Stimulated activated naive CD8-positive, alpha-beta T cell treated with anti-CD3 and anti-CD28 coated beads, Interleukin-15, amount 100 ng/mL, for 72 hours (primary cell): Measurements from ENCODE around the gene MBP.

ENCODE experiments used
- ATAC-seq: fragments of 150-1000 bp; cut with Tn5 transposase; 2 replicates; pipeline ENCODE4 v1.10.0; 2021; ENCODE audit warnings: mild to moderate bottlenecking, moderate library complexity
- DNase-seq, 2 donors: peaks; one replicate each; pipeline ENCODE4 v3.0.0; 2021 to 2022
- H3K27ac Mint-ChIP-seq, 2 donors: one replicate each; pipeline ENCODE4 v1.8.0; 2022; ENCODE audit warnings: mild to moderate bottlenecking in 2 of 2, mixed read lengths in 2 of 2, moderate library complexity in 2 of 2
- H3K27me3 Mint-ChIP-seq: one replicate; pipeline ENCODE4 v1.8.0; 2022; ENCODE audit warnings: mixed read lengths
- H3K4me1 Mint-ChIP-seq: one replicate; pipeline ENCODE4 v1.8.0; 2022; ENCODE audit warnings: mild to moderate bottlenecking, mixed read lengths
- H3K4me3 Mint-ChIP-seq, 2 donors: one replicate each; pipeline ENCODE4 v1.8.0; 2022; ENCODE audit warnings: mild to moderate bottlenecking in 2 of 2, mixed read lengths in 2 of 2, moderate library complexity in 1 of 2
- H3K9me3 Mint-ChIP-seq, 2 donors: one replicate each; pipeline ENCODE4 v1.8.0; 2022; ENCODE audit warnings: mixed read lengths in 2 of 2

The MBP gene

GRCh38 chr18:76984193-76985155 lies 148.1 kb downstream of the MBP start:
- ATAC-seq (no peak), DNase-seq (no peak)
- H3K27ac Mint-ChIP-seq, result peak overlapping the region in 1 of 2 donors; percentile 54
- H3K9me3 Mint-ChIP-seq, result no peaks in the 10 kb centered on the region
- no peak overlapping the region for H3K4me3 Mint-ChIP-seq
- H3K27me3 Mint-ChIP-seq, result no peaks in the 10 kb centered on the region
- H3K4me1 Mint-ChIP-seq, result peaks cover 9% of the 10 kb centered on the region

GRCh38 chr18:76983613-76984051 lies 149.0 kb downstream of the MBP start:
- Mint-ChIP-seq H3K27ac (no peak overlapping the region), H3K9me3 (no peaks in the 10 kb centered on the region), H3K4me3 (no peak overlapping the region), H3K4me1 (peaks cover 9% of the 10 kb centered on the region), H3K27me3 (no peaks in the 10 kb centered on the region)
- DNase-seq (no peak), ATAC-seq (peak; percentile 27)

- ATAC-seq (peak; percentile 95), DNase-seq (peak; percentile 85 to 86)
- no peaks in the 10 kb centered on the region for H3K27me3 Mint-ChIP-seq
- H3K4me1 Mint-ChIP-seq, result peaks cover 9% of the 10 kb centered on the region
- no peaks in the 10 kb centered on the region for H3K9me3 Mint-ChIP-seq
- no peak overlapping the region for H3K4me3 Mint-ChIP-seq
- H3K27ac Mint-ChIP-seq, result peak overlapping the region in 1 of 2 donors; percentile 63
Measured at GRCh38 chr18:76982841-76983583, 149.6 kb downstream of the MBP start.

- peaks cover 9% of the 10 kb centered on the region for H3K4me1 Mint-ChIP-seq
- no peak overlapping the region for H3K27ac Mint-ChIP-seq
- ATAC-seq, result no peak
- H3K27me3 Mint-ChIP-seq, result no peaks in the 10 kb centered on the region
- DNase-seq, result no peak
- no peaks in the 10 kb centered on the region for H3K9me3 Mint-ChIP-seq
- no peak overlapping the region for H3K4me3 Mint-ChIP-seq
Measured at GRCh38 chr18:76982038-76982437, 150.5 kb downstream of the MBP start.

- Mint-ChIP-seq H3K9me3 (no peaks in the 10 kb centered on the region), H3K27me3 (no peaks in the 10 kb centered on the region), H3K27ac (no peak overlapping the region), H3K4me1 (peaks cover 9% of the 10 kb centered on the region), H3K4me3 (no peak overlapping the region)
- ATAC-seq (no peak), DNase-seq (no peak)
Measured at GRCh38 chr18:76981396-76981968, 151.1 kb downstream of the MBP start.

GRCh38 chr18:76980663-76981395 lies 151.8 kb downstream of the MBP start:
- no peaks in the 10 kb centered on the region for H3K9me3 Mint-ChIP-seq
- H3K4me1 Mint-ChIP-seq, result peaks cover 9% of the 10 kb centered on the region
- H3K4me3 Mint-ChIP-seq, result no peak overlapping the region
- H3K27ac Mint-ChIP-seq, result peak overlapping the region in 1 of 2 donors; percentile 19
- ATAC-seq, result no peak
- H3K27me3 Mint-ChIP-seq, result no peaks in the 10 kb centered on the region
- no peak for DNase-seq

- DNase-seq (no peak), ATAC-seq (no peak)
- H3K9me3 Mint-ChIP-seq, result no peaks in the 10 kb centered on the region
- H3K4me3 Mint-ChIP-seq, result no peak overlapping the region
- H3K27ac Mint-ChIP-seq, result peak overlapping the region in 1 of 2 donors; percentile 42
- H3K4me1 Mint-ChIP-seq, result peaks cover 9% of the 10 kb centered on the region
- no peaks in the 10 kb centered on the region for H3K27me3 Mint-ChIP-seq
Measured at GRCh38 chr18:76979906-76980305, 152.7 kb downstream of the MBP start.

GRCh38 chr18:76979111-76979751 lies 153.4 kb downstream of the MBP start:
- peaks cover 9% of the 10 kb centered on the region for H3K4me1 Mint-ChIP-seq

GRCh38 chr18:76978616-76979015 lies 154.0 kb downstream of the MBP start:
- Mint-ChIP-seq H3K4me3 (no peak overlapping the region), H3K27me3 (no peaks in the 10 kb centered on the region), H3K9me3 (no peaks in the 10 kb centered on the region), H3K27ac (no peak overlapping the region), H3K4me1 (peaks cover 8% of the 10 kb centered on the region)
- ATAC-seq (no peak), DNase-seq (no peak)

More at GRCh38 chr18:76979111-76979751, 153.4 kb downstream of the MBP start:
- ATAC-seq (no peak), DNase-seq (no peak)
- H3K27me3 Mint-ChIP-seq, result no peaks in the 10 kb centered on the region
- H3K4me3 Mint-ChIP-seq, result no peak overlapping the region
- no peaks in the 10 kb centered on the region for H3K9me3 Mint-ChIP-seq
- H3K27ac Mint-ChIP-seq, result no peak overlapping the region

GRCh38 chr18:76977684-76978232 lies 154.8 kb downstream of the MBP start:
- no peak overlapping the region for H3K27ac Mint-ChIP-seq

GRCh38 chr18:76977108-76977621 lies 155.4 kb downstream of the MBP start:
- ATAC-seq, result no peak
- Mint-ChIP-seq H3K27me3 (no peaks in the 10 kb centered on the region), H3K27ac (no peak overlapping the region), H3K4me3 (no peak overlapping the region), H3K9me3 (no peaks in the 10 kb centered on the region), H3K4me1 (no peaks in the 10 kb centered on the region)
- no peak for DNase-seq

More at GRCh38 chr18:76977684-76978232, 154.8 kb downstream of the MBP start:
- ATAC-seq (no peak), DNase-seq (no peak)
- Mint-ChIP-seq H3K9me3 (no peaks in the 10 kb centered on the region), H3K27me3 (no peaks in the 10 kb centered on the region), H3K4me3 (no peak overlapping the region), H3K4me1 (no peaks in the 10 kb centered on the region)

GRCh38 chr18:76975577-76976110 lies 156.9 kb downstream of the MBP start:
- no peak for ATAC-seq
- no peak overlapping the region for H3K4me3 Mint-ChIP-seq
- H3K4me1 Mint-ChIP-seq, result peaks cover 8% of the 10 kb centered on the region
- H3K9me3 Mint-ChIP-seq, result no peaks in the 10 kb centered on the region
- DNase-seq, result no peak
- H3K27ac Mint-ChIP-seq, result peak overlapping the region in 1 of 2 donors; percentile 91
- no peaks in the 10 kb centered on the region for H3K27me3 Mint-ChIP-seq

GRCh38 chr18:76974386-76974785 lies 158.2 kb downstream of the MBP start:
- no peak for ATAC-seq
- no peak overlapping the region for H3K4me3 Mint-ChIP-seq

More at GRCh38 chr18:76974386-76974785, 158.2 kb downstream of the MBP start:
- Mint-ChIP-seq H3K9me3 (no peaks in the 10 kb centered on the region), H3K27ac (peak overlapping the region in 1 of 2 donors; percentile 49), H3K4me1 (peaks cover 9% of the 10 kb centered on the region), H3K27me3 (no peaks in the 10 kb centered on the region)
- DNase-seq, result no peak
